Activated naive CD8-positive, alpha-beta T cell treated with anti-CD3 and anti-CD28 coated beads, Interleukin-2, amount 10 ng/mL, durations not matched to agents 7 days and 5 days (primary cell): Measurements from ENCODE around the gene PLXNB1. TPM values are rescaled to one million over a fixed set of nuclear protein-coding genes. Genes with fewer than 3 reads are reported as not detected.

Experiments
- ATAC-seq: fragments of 150-1000 bp; cut with Tn5 transposase; one replicate; pipeline ENCODE4 v1.10.0; 2021; ENCODE audit warnings: low read depth, moderate library complexity
- POLR2A ChIA-PET: fragments of 350-600 bp; sonication (Branson Sonifier 250); formaldehyde crosslinking; loops from one replicate; lab custom pipeline; 2021; ENCODE audit warnings: antibody characterized with exemption; lab: Charles Lee
- DNase-seq: peaks from one replicate; pipeline ENCODE4 v3.0.0; 2021
- H3K27ac Mint-ChIP-seq: one replicate; pipeline ENCODE4 v1.8.0; 2022; ENCODE audit warnings: mild to moderate bottlenecking, mixed read lengths
- H3K27me3 Mint-ChIP-seq: one replicate; pipeline ENCODE4 v1.8.0; 2022; ENCODE audit warnings: mild to moderate bottlenecking, moderate library complexity, mixed read lengths
- H3K36me3 Mint-ChIP-seq: one replicate; pipeline ENCODE4 v1.8.0; 2021; ENCODE audit warnings: mild to moderate bottlenecking, mixed read lengths
- H3K4me1 Mint-ChIP-seq: one replicate; pipeline ENCODE4 v1.8.0; 2021; ENCODE audit warnings: mixed read lengths
- H3K4me3 Mint-ChIP-seq: one replicate; pipeline ENCODE4 v1.8.0; 2022; ENCODE audit warnings: mild to moderate bottlenecking, moderate library complexity, mixed read lengths
- H3K9me3 Mint-ChIP-seq: one replicate; pipeline ENCODE4 v1.8.0; 2021; ENCODE audit warnings: mixed read lengths
- total RNA-seq, 2 experiments: library from RNA; stranded (reverse); gene quantifications; one replicate each; pipeline ENCODE4 v1.2.3, GENCODE V29; 2021

Gene PLXNB1
- total RNA-seq, 2 experiments from 2014 or later, result 4.5 to 6.2 TPM

GRCh38 chr3:48369693-48370332 lies 60.1 kb downstream of the PLXNB1 start:
- Mint-ChIP-seq H3K4me3 (no peak overlapping the region), H3K27ac (no peak overlapping the region), H3K4me1 (peaks cover 1% of the 10 kb centered on the region), H3K27me3 (peaks cover 7% of the 10 kb centered on the region), H3K36me3 (no peaks in the 10 kb centered on the region), H3K9me3 (peaks cover 2% of the 10 kb centered on the region)
- POLR2A ChIA-PET, result no interaction called here
- no peak for DNase-seq
- ATAC-seq, result no peak

- peaks cover 5% of the 10 kb centered on the region for H3K9me3 Mint-ChIP-seq
- peaks cover 10% of the 10 kb centered on the region for H3K27me3 Mint-ChIP-seq
- no peak for ATAC-seq
- DNase-seq, result no peak
- H3K4me1 Mint-ChIP-seq, result peaks cover 3% of the 10 kb centered on the region
- no peak overlapping the region for H3K4me3 Mint-ChIP-seq
- H3K27ac Mint-ChIP-seq, result no peak overlapping the region
- H3K36me3 Mint-ChIP-seq, result no peaks in the 10 kb centered on the region
- POLR2A ChIA-PET, result no interaction called here
These were observed 62.7 kb downstream of the PLXNB1 start for GRCh38 chr3:48367201-48367600.

GRCh38 chr3:48364840-48365239 lies 65.0 kb downstream of the PLXNB1 start:
- no peak overlapping the region for H3K4me3 Mint-ChIP-seq

GRCh38 chr3:48361928-48362327 lies 68.0 kb downstream of the PLXNB1 start:
- peaks cover 9% of the 10 kb centered on the region for H3K9me3 Mint-ChIP-seq
- no peaks in the 10 kb centered on the region for H3K36me3 Mint-ChIP-seq
- peaks cover 24% of the 10 kb centered on the region for H3K27me3 Mint-ChIP-seq
- H3K27ac Mint-ChIP-seq, result no peak overlapping the region
- POLR2A ChIA-PET, result no interaction called here
- peaks cover 3% of the 10 kb centered on the region for H3K4me1 Mint-ChIP-seq
- no peak overlapping the region for H3K4me3 Mint-ChIP-seq
- DNase-seq, result no peak
- ATAC-seq, result no peak

More at GRCh38 chr3:48364840-48365239, 65.0 kb downstream of the PLXNB1 start:
- H3K27me3 Mint-ChIP-seq, result peaks cover 19% of the 10 kb centered on the region
- no peak overlapping the region for H3K27ac Mint-ChIP-seq
- POLR2A ChIA-PET, result no interaction called here
- no peaks in the 10 kb centered on the region for H3K36me3 Mint-ChIP-seq
- peaks cover 3% of the 10 kb centered on the region for H3K4me1 Mint-ChIP-seq
- no peak for DNase-seq
- peaks cover 9% of the 10 kb centered on the region for H3K9me3 Mint-ChIP-seq
- ATAC-seq, result no peak

- POLR2A ChIA-PET, result no interaction called here
- ATAC-seq, result no peak
- peaks cover 20% of the 10 kb centered on the region for H3K27me3 Mint-ChIP-seq
- peaks cover 4% of the 10 kb centered on the region for H3K9me3 Mint-ChIP-seq
- no peak overlapping the region for H3K4me3 Mint-ChIP-seq
- H3K4me1 Mint-ChIP-seq, result no peaks in the 10 kb centered on the region
- DNase-seq, result no peak
- no peak overlapping the region for H3K27ac Mint-ChIP-seq
- H3K36me3 Mint-ChIP-seq, result no peaks in the 10 kb centered on the region
These were observed 73.5 kb downstream of the PLXNB1 start for GRCh38 chr3:48356419-48356818.

GRCh38 chr3:48353987-48354386 lies 75.9 kb downstream of the PLXNB1 start:
- Mint-ChIP-seq H3K9me3 (peaks cover 2% of the 10 kb centered on the region), H3K4me1 (no peaks in the 10 kb centered on the region), H3K27ac (no peak overlapping the region), H3K36me3 (no peaks in the 10 kb centered on the region), H3K27me3 (peaks cover 10% of the 10 kb centered on the region), H3K4me3 (no peak overlapping the region)
- no peak for DNase-seq
- POLR2A ChIA-PET, result no interaction called here
- ATAC-seq, result no peak

Other genes with a start within 250 kb of the PLXNB1 start
- gene CDC25A, start 241.7 kb downstream of the PLXNB1 start, total RNA-seq, result 10 to 100 TPM; 14.7 to 19.0 TPM
- not detected for gene CAMP, start 206.6 kb downstream of the PLXNB1 start, total RNA-seq
- gene ZNF589, start 189.0 kb downstream of the PLXNB1 start, total RNA-seq, result 10 to 100 TPM; 35.9 to 43.1 TPM
- 10 to 100 TPM; 37.5 to 39.8 TPM for gene NME6, start 128.7 kb downstream of the PLXNB1 start, total RNA-seq
- not detected for gene SPINK8, start 96.4 kb downstream of the PLXNB1 start, total RNA-seq
- not detected for gene FBXW12, start 57.9 kb downstream of the PLXNB1 start, total RNA-seq
- 10 to 100 TPM; 11.5 to 12.2 TPM for gene CCDC51, start 10.0 kb upstream of the PLXNB1 start, total RNA-seq
- 100 to 1,000 TPM; 260 to 263 TPM for gene TMA7, start 10.2 kb upstream of the PLXNB1 start, total RNA-seq
- gene ATRIP, start 16.7 kb upstream of the PLXNB1 start, total RNA-seq, result 10 to 100 TPM; 17.0 to 19.9 TPM
- 100 to 1,000 TPM; 215 to 224 TPM for gene SHISA5, start 74.1 kb upstream of the PLXNB1 start, total RNA-seq
- gene PFKFB4, start 126.7 kb upstream of the PLXNB1 start, total RNA-seq, result 10 to 100 TPM; 56.8 to 60.7 TPM
- gene UCN2, start 133.7 kb upstream of the PLXNB1 start, total RNA-seq, result not detected
- gene COL7A1, start 165.2 kb upstream of the PLXNB1 start, total RNA-seq, result 1 to 10 TPM; 1.0 to 1.6 TPM
- gene UQCRC1, start 179.6 kb upstream of the PLXNB1 start, total RNA-seq, result 100 to 1,000 TPM; 144 to 148 TPM
- gene TMEM89, start 191.7 kb upstream of the PLXNB1 start, total RNA-seq, result not detected
- gene SLC26A6, start 205.4 kb upstream of the PLXNB1 start, total RNA-seq, result 10 to 100 TPM; 54.4 to 54.7 TPM
- gene CELSR3, start 232.8 kb upstream of the PLXNB1 start, total RNA-seq, result 10 to 100 TPM; 15.6 to 16.2 TPM